ENCODE data around the gene TLR1.

TLR1 gene

GRCh38 chr4:38747629-38748028 lies 57.0 kb downstream of the TLR1 start:
- DNase-seq (ENCODE audit: extremely low spot score, insufficient read length, low read depth) (no peak), FAIRE-seq (no peak)

All from GM18507 (cell line).